22Rv1 (cell line): ENCODE results near the gene POMT2.

Source experiments
- H3K27ac ChIP-seq: fragments of 450-650 bp; 2 replicates; pipeline ENCODE4 v1.5.1; 2017
- CTCF ChIP-seq: fragments of 450-650 bp; IDR thresholded peaks from 2 replicates; pipeline ENCODE4 v1.5.1; 2017; ENCODE audit warnings: mild to moderate bottlenecking
- ZFX ChIP-seq: fragments of 450-650 bp; IDR thresholded peaks from 2 replicates; pipeline ENCODE4 v1.6.1; 2017; ENCODE audit warnings: antibody characterized with exemption, borderline replicate concordance

POMT2 gene

GRCh38 chr14:77275601-77276017 is 45.1 kb downstream of the POMT2 start:
- no peak for TF ChIP-seq CTCF
- no peak for TF ChIP-seq ZFX
- no peak overlapping the region for H3K27ac ChIP-seq

- H3K27ac ChIP-seq, result no peak overlapping the region
- TF ChIP-seq CTCF, result no peak
- no peak for TF ChIP-seq ZFX
Observed at GRCh38 chr14:77275041-77275580, 45.6 kb downstream of the POMT2 start.

- no peak for TF ChIP-seq CTCF
- TF ChIP-seq ZFX, result no peak
Observed at GRCh38 chr14:77273796-77274195, 46.9 kb downstream of the POMT2 start.

GRCh38 chr14:77272261-77272660 is 48.4 kb downstream of the POMT2 start:
- no peak overlapping the region for H3K27ac ChIP-seq
- TF ChIP-seq ZFX (no peak), CTCF (no peak)

More at GRCh38 chr14:77273796-77274195, 46.9 kb downstream of the POMT2 start:
- no peak overlapping the region for H3K27ac ChIP-seq

- H3K27ac ChIP-seq, result no peak within 1 kb of the TSS
- TF ChIP-seq ZFX, result no peak
- TF ChIP-seq CTCF, result no peak
Observed at GRCh38 chr14:77271113-77271710, 49.5 kb downstream of the POMT2 start, which contains the start of gene NGB. NGB (minus strand) TSS chr14:77271206; CDS start chr14:77270937, 269 bp downstream.

GRCh38 chr14:77270361-77271112 is 50.1 kb downstream of the POMT2 start:
- TF ChIP-seq CTCF (no peak), ZFX (no peak)

More at GRCh38 chr14:77270361-77271112, 50.1 kb downstream of the POMT2 start:
- H3K27ac ChIP-seq, result no peak overlapping the region
